Skeletal muscle tissue (tissue), 4 donors: ENCODE measurements around the gene ZNRD2. TPM values are rescaled to one million over a fixed set of nuclear protein-coding genes. Genes with fewer than 3 reads are reported as not detected.

Experiments
- H3K27ac ChIP-seq: one replicate; pipeline ENCODE4 v1.7.0; 2013; ENCODE audit warnings: mild to moderate bottlenecking, low read depth, low read length, inconsistent platforms
- H3K27me3 ChIP-seq, 3 donors: one replicate each; pipeline ENCODE4 v1.7.0; 2013; ENCODE audit warnings: low read length in 3 of 3; ENCODE audit not compliant: control insufficient read depth in 3 of 3, insufficient read depth in 3 of 3
- H3K36me3 ChIP-seq, 3 donors: one replicate each; pipeline ENCODE4 v1.7.0; 2013; ENCODE audit warnings: low read length in 3 of 3; ENCODE audit not compliant: control insufficient read depth in 3 of 3, insufficient read depth in 3 of 3
- H3K4me1 ChIP-seq, 3 donors: one replicate each; pipeline ENCODE4 v1.7.0; 2013; ENCODE audit warnings: low read length in 3 of 3, mild to moderate bottlenecking in 3 of 3; ENCODE audit not compliant: control insufficient read depth in 3 of 3, insufficient read depth in 3 of 3
- H3K4me3 ChIP-seq, 3 donors: one replicate each; pipeline ENCODE4 v1.7.0; 2013; ENCODE audit warnings: low read length in 3 of 3
- H3K9ac ChIP-seq, 3 donors: one replicate each; pipeline ENCODE4 v1.7.0; 2013; ENCODE audit warnings: low read length in 3 of 3, mild to moderate bottlenecking in 3 of 3, moderate library complexity in 2 of 3, low read depth in 1 of 3
- H3K9me3 ChIP-seq, 3 donors: one replicate each; pipeline ENCODE4 v1.7.0; 2013; ENCODE audit warnings: low read length in 3 of 3; ENCODE audit not compliant: control insufficient read depth in 3 of 3
- total RNA-seq: library from RNA; depleted of rRNA; stranded (reverse); fragments of >200 nt; gene quantifications from one replicate; pipeline ENCODE4 v1.2.3, GENCODE V29; 2014
- donor health status: Osteomylitis.

The ZNRD2 gene
- total RNA-seq, 1 donor from 2014 or later: 23.0 TPM

- Histone ChIP-seq H3K9me3 (no peaks in the 10 kb centered on the region), H3K4me3 (no peak overlapping the region), H3K27me3 (no peaks in the 10 kb centered on the region), H3K4me1 (peaks cover 9 to 12% (median 11%) of the 10 kb centered on the region in 3 donors), H3K9ac (no peak overlapping the region), H3K36me3 (peaks cover 35 to 47% (median 37%) of the 10 kb centered on the region in 3 donors), H3K27ac (no peak overlapping the region)
These were observed 22.7 kb upstream of the ZNRD2 start for GRCh38 chr11:65547446-65548125.

DNA sequence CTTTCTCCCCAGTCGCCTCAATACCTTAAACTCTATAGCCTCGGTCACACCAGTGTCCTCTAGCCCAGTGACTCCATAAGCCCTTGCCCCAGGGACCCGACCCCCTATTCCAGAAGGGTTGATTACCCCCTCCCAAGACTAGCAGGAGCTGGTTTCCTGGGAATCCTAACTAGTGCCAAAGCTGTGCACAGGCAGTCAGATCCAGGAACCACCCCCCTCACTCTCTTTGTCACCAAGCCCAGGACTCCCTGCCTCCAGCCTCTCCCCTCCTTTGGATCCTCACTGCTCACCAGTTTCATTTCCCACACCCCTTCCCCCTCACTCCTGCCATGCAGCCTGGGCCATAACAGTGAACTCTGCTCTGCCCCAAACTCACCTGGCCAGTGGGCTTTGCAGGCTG is 21.9 kb upstream of the ZNRD2 start:
- Histone ChIP-seq H3K27ac (no peak overlapping the region), H3K9me3 (no peaks in the 10 kb centered on the region), H3K9ac (no peak overlapping the region), H3K4me3 (no peak overlapping the region), H3K27me3 (no peaks in the 10 kb centered on the region), H3K36me3 (peaks cover 29 to 41% (median 36%) of the 10 kb centered on the region in 3 donors), H3K4me1 (peaks cover 11 to 15% (median 13%) of the 10 kb centered on the region in 3 donors)

GRCh38 chr11:65549096-65549495 is 21.2 kb upstream of the ZNRD2 start:
- H3K27ac ChIP-seq: no peak overlapping the region
- H3K27me3 ChIP-seq: no peaks in the 10 kb centered on the region
- peaks cover 27 to 41% (median 33%) of the 10 kb centered on the region in 3 donors for H3K36me3 ChIP-seq
- H3K9me3 ChIP-seq: no peaks in the 10 kb centered on the region
- peaks cover 11 to 15% (median 13%) of the 10 kb centered on the region in 3 donors for H3K4me1 ChIP-seq
- H3K9ac ChIP-seq: no peak overlapping the region
- no peak overlapping the region for H3K4me3 ChIP-seq

DNA sequence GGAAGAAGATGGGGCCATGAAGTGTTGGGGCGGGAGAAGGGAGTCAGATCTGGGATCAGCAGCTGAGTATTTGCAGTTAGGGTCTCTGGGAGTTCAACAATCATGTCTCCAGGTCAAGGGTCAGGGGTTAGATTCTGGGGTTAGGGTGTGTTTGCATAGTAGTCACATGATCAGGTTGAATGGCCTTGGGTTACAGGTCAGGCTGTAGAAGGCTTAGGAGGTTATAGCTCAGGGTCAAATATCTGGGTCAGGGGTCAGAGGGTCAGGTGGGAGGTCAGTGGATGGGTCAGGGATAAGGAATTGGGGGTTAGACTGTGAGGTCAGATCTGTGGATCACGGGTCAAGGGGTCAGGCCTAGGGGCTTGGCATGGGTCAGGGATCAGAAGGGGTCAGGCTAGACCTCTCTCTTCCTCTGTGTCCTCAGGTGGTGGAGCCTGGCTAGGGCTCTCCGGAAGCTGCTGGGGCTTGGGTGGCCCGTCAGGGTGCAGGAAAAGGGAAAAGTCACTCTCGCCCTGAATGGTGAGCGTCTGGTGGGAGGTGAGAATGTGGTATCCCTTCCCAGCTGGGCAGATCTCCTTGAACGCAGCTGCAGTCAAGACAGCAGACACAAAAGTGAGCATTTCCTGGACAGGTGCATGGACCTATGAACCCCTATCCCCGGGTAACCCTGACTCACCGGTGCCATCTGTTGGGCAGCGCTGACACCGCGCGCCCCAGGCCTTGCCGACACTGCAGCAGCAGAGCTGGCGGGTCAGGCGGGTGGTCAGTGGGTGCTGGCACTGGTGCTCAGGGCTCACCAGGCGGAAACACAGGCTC is 18.5 kb upstream of the ZNRD2 start:
- no peak overlapping the region for H3K4me3 ChIP-seq
- H3K4me1 ChIP-seq: peaks cover 30 to 34% (median 33%) of the 10 kb centered on the region in 3 donors
- H3K36me3 ChIP-seq: peaks cover 12 to 36% (median 32%) of the 10 kb centered on the region in 3 donors
- H3K9me3 ChIP-seq: no peaks in the 10 kb centered on the region
- H3K9ac ChIP-seq: peak overlapping the region in 1 of 3 donors; percentile 64
- no peak overlapping the region for H3K27ac ChIP-seq
- no peaks in the 10 kb centered on the region for H3K27me3 ChIP-seq

- no peak overlapping the region for H3K27ac ChIP-seq
- peak overlapping the region in 1 of 3 donors; percentile 64 for H3K9ac ChIP-seq
- peaks cover 36 to 40% (median 40%) of the 10 kb centered on the region in 3 donors for H3K4me1 ChIP-seq
- H3K27me3 ChIP-seq: no peaks in the 10 kb centered on the region
- H3K36me3 ChIP-seq: peaks cover 12 to 35% (median 30%) of the 10 kb centered on the region in 3 donors
- H3K4me3 ChIP-seq: peak overlapping the region in 1 of 3 donors; percentile 22
- H3K9me3 ChIP-seq: no peaks in the 10 kb centered on the region
These were observed 17.8 kb upstream of the ZNRD2 start for GRCh38 chr11:65552388-65552951.

DNA sequence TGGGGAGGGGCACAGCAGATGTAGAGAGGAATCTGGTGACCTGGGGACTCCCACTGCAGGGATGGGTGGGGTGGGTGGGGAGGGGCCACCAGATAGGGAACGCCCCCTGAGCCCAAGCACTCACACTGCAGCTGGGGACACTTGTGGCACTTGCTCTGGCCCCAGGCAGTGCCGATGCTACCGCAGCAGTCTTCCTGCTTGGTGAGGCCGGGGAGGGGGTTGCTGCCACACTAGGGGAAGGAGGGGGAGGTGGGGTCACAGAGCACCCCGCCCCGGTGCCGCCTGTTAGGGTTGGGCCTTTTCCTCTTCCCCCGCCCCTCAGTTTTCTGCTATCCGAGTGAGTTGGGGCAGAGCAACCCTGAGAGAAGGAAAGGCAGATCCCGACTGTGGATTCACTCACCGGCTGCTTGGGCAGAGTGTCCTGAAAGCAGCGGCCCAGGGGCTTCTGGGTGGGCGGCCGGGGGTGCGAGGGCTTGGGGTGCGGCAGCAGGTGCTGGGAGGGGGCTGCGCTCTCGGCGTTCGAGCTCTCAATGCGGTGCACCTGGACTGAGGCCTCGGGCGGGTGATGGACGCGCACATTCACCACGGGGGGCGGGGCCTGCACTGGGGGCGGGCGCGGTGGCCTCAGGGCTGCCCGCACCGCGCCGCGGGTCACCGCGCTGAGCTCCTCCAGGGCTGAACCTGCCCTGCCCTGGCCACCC is 16.8 kb upstream of the ZNRD2 start:
- no peak overlapping the region for H3K9ac ChIP-seq
- H3K27ac ChIP-seq: no peak overlapping the region
- H3K4me3 ChIP-seq: no peak overlapping the region
- no peaks in the 10 kb centered on the region for H3K27me3 ChIP-seq
- H3K9me3 ChIP-seq: no peaks in the 10 kb centered on the region
- peaks cover 12 to 30% (median 23%) of the 10 kb centered on the region in 3 donors for H3K36me3 ChIP-seq
- H3K4me1 ChIP-seq: peaks cover 36 to 40% (median 40%) of the 10 kb centered on the region in 3 donors

DNA sequence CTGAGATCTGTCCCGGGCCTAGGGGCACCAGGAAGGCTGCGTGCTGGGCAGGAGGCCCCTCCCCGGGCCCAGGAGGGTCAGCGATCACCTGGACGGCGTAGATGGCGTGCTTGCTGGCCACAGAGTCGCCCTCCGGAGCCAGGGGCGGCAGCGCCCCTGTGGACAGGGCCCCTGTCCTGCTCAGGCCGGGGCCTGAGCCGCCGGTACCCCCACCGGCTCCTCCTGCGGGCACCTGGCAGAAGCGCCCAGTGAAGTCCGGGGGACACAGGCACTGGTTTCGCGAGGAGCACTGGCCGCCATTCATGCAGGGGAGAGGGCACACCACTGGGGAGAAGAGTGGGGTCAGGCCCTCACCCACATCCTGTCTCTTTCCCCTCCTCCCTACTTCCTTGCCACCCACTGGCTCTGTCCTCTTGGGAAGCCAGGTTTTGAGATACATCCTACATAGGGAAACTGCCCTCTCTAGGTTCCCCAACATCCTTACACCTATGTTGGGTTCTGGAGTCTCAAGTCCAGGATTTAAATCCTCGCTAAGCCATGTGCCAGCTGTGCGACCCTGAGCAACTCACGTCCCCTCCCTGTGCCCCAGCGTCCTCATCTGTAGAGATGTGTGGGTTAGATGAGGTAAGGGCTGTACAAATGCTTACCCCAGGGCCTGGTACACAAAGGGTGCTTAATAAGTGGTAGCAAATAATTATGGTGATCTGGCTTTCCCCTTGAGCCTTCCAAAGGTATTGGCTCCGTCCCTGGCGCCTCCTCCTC is 16.0 kb upstream of the ZNRD2 start:
- Histone ChIP-seq H3K27ac (no peak overlapping the region), H3K4me3 (no peak overlapping the region), H3K4me1 (peaks cover 44 to 48% (median 48%) of the 10 kb centered on the region in 3 donors), H3K9me3 (no peaks in the 10 kb centered on the region), H3K27me3 (no peaks in the 10 kb centered on the region), H3K9ac (peak overlapping the region in 2 of 3 donors; percentile 0 to 64), H3K36me3 (peaks cover 12 to 22% (median 15%) of the 10 kb centered on the region in 3 donors)

- peak overlapping the region; percentile 81 for H3K27ac ChIP-seq
These were observed 15.3 kb upstream of the ZNRD2 start for GRCh38 chr11:65554842-65555430.

More at GRCh38 chr11:65554842-65555430, 15.3 kb upstream of the ZNRD2 start:
- peaks cover 51 to 55% (median 54%) of the 10 kb centered on the region in 3 donors for H3K4me1 ChIP-seq
- peaks cover 12 to 22% (median 15%) of the 10 kb centered on the region in 3 donors for H3K36me3 ChIP-seq
- H3K9ac ChIP-seq: peak overlapping the region; percentile 21 to 64 (median 32)
- H3K27me3 ChIP-seq: no peaks in the 10 kb centered on the region
- no peak overlapping the region for H3K4me3 ChIP-seq
- H3K9me3 ChIP-seq: no peaks in the 10 kb centered on the region
